ENCODE results near the gene RNASET2. TPM values are rescaled to one million over a fixed set of nuclear protein-coding genes. Genes with fewer than 3 reads are reported as not detected.
"Not testable (repeated sequence)": the region's sequence is repeated elsewhere in the genome, so short reads cannot be mapped to it uniquely, and the experiment has no call there.

RNASET2 gene
- total RNA-seq, 2 donors from 2014 or later, result 87.1 to 126 TPM

DNA sequence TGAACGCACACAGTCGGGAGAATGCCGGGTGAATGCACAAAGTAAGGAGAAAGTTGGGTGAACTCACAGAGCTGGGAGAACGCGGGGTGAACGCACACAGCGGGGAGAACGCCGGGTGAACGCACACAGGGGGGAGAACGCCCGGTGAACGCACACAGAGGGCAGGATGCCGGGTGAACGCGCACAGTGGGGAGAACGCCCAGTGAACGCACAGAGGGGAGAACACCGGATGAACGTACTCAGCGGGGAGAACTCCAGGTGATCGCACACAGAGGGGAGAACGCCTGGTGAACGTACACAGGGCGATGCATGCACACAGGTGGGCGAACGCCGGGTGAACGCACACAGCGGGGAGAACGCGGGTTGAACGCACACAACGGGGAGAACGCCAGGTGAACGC lies 57.4 kb downstream of the RNASET2 start:
- Histone ChIP-seq H3K9ac (ENCODE audit: low read depth in 2 of 2, low read length in 2 of 2) (no peak overlapping the region), H3K36me3 (no peaks in the 10 kb centered on the region), H3K27ac (no peak overlapping the region), H3K9me3 (no peaks in the 10 kb centered on the region), H3K27me3 (no peaks in the 10 kb centered on the region), H3K4me3 (no peak overlapping the region), H3K4me1 (no peaks in the 10 kb centered on the region)
- intact Hi-C loops (cut with DNase I), result no loop called here
- no peak for DNase-seq
- TF ChIP-seq, protein P1, sequence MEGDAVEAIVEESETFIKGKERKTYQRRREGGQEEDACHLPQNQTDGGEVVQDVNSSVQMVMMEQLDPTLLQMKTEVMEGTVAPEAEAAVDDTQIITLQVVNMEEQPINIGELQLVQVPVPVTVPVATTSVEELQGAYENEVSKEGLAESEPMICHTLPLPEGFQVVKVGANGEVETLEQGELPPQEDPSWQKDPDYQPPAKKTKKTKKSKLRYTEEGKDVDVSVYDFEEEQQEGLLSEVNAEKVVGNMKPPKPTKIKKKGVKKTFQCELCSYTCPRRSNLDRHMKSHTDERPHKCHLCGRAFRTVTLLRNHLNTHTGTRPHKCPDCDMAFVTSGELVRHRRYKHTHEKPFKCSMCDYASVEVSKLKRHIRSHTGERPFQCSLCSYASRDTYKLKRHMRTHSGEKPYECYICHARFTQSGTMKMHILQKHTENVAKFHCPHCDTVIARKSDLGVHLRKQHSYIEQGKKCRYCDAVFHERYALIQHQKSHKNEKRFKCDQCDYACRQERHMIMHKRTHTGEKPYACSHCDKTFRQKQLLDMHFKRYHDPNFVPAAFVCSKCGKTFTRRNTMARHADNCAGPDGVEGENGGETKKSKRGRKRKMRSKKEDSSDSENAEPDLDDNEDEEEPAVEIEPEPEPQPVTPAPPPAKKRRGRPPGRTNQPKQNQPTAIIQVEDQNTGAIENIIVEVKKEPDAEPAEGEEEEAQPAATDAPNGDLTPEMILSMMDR (IDR thresholded peaks at IDR 0.05), result no peak

DNA sequence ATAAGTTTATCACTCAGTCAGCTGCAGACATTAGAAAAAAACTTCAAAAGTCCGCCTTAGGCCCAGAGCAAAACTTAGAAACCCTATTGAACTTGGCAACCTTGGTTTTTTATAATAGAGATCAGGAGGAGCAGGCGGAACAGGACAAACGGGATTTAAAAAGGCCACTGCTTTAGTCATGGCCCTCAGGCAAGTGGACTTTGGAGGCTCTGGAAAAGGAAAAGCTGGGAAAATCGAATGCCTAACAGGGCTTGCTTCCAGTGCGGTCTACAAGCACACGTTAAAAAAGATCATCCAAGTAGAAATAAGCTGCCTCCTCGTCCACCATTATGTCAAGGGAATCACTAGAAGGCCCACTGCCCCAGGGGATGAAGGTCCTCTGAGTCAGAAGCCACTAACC lies 61.7 kb downstream of the RNASET2 start:
- H3K9ac ChIP-seq (ENCODE audit: low read depth in 2 of 2, low read length in 2 of 2); H3K27ac ChIP-seq; H3K27me3 ChIP-seq; intact Hi-C loops (cut with DNase I); H3K36me3 ChIP-seq; H3K4me1 ChIP-seq; H3K9me3 ChIP-seq; DNase-seq; H3K4me3 ChIP-seq: not testable (repeated sequence)

DNA sequence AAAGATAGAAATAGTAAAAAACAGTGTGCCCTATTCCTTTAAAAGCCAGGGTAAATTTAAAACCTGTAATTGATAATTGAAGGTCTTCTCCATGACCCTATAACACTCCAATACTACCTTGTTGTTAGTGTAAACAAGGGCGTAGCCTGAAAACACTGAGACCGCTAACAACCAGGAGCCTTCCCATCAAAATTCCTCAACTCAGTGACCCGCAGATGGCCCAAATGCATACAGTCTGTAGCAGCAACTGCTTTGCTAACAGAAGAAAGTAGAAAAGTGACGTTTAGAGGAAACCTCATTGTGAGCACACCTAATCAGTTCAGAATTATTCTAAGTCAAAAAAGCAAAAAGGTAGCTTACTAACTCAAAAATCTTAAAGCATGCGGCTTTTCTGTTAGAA lies 63.9 kb downstream of the RNASET2 start:
- DNase-seq; H3K9me3 ChIP-seq; H3K9ac ChIP-seq (ENCODE audit: low read depth in 2 of 2, low read length in 2 of 2); H3K4me3 ChIP-seq; H3K4me1 ChIP-seq; H3K27me3 ChIP-seq; intact Hi-C loops (cut with DNase I); H3K36me3 ChIP-seq; H3K27ac ChIP-seq: not testable (repeated sequence)

DNA sequence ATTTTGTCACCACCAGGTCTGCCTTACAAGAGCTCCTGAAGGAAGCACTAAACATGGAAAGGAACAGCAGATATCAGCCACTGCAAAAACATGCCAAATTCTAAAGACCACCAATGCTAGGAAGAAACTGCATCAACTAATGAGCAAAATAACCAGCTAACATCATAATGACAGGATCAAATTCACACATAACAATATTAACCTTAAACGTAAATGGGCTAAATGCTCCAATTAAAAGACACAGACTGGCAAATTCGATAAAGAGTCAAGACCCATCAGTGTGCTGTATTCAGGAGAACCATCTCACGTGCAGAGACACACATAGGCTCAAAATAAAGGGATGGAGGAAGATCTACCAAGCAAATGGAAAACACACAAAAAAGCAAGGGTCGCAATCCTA lies 69.6 kb downstream of the RNASET2 start:
- H3K27me3 ChIP-seq; H3K9me3 ChIP-seq; intact Hi-C loops (cut with DNase I); H3K36me3 ChIP-seq; H3K4me3 ChIP-seq; H3K27ac ChIP-seq; DNase-seq; H3K4me1 ChIP-seq; H3K9ac ChIP-seq (ENCODE audit: low read depth in 2 of 2, low read length in 2 of 2): not testable (repeated sequence)

DNA sequence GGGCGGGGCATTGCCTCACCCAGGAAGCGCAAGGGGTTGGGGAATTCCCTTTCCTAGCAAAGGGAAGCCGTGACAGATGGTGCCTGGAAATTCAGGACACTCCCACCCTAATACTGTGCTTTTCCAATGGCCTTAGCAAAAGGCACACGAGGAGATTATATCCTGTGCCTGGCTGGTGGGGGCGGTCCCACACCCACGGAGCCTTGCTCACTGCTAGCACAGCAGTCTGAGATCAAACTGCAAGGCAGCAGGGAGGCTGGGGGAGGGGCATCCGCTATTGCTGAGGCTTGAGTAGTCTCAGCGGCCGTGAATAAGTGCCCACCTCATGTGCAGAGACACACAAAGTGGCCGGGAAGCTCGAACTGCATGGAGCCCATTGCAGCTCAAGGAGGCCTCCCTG lies 71.4 kb downstream of the RNASET2 start:
- H3K9me3 ChIP-seq; H3K27me3 ChIP-seq; H3K27ac ChIP-seq; intact Hi-C loops (cut with DNase I); H3K4me3 ChIP-seq; H3K9ac ChIP-seq (ENCODE audit: low read depth in 2 of 2, low read length in 2 of 2); H3K36me3 ChIP-seq; H3K4me1 ChIP-seq; DNase-seq: not testable (repeated sequence)

DNA sequence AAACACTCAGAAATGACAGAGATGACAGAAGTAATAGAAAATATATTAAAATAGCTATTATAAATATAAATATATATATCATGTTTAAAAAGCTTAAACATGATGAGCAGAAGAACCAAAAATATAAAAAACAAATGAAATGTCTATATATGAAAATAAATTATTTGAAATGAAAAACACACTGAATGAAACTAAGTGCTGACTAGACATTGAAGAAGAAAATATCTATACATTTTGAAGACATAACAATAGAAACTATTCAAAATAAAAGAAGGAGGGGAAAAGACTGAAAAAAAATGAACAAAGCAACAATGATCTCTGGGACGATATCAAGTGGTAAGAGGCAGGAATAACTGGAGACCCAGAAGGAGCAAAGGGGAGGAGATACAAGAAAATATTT lies 76.8 kb downstream of the RNASET2 start:
- H3K4me1 ChIP-seq, result no peaks in the 10 kb centered on the region
- H3K9me3 ChIP-seq, result no peaks in the 10 kb centered on the region
- DNase-seq, result no peak
- H3K9ac ChIP-seq (ENCODE audit: low read depth in 2 of 2, low read length in 2 of 2), result no peak overlapping the region
- H3K27me3 ChIP-seq, result no peaks in the 10 kb centered on the region
- intact Hi-C loops (cut with DNase I), result no loop called here
- TF ChIP-seq, protein P1 (IDR thresholded peaks at IDR 0.05), result no peak
- H3K36me3 ChIP-seq, result no peaks in the 10 kb centered on the region
- no peak overlapping the region for H3K4me3 ChIP-seq
- H3K27ac ChIP-seq, result no peak overlapping the region

Small RNAs within 50 kb of the gene (microRNA-seq; reads per million reads assigned to microRNA genes)
- not detected for gene MIR3939

Other genes starting within 250 kb of the RNASET2 start
- gene CEP43, start 42.8 kb upstream of the RNASET2 start, total RNA-seq, result 10 to 100 TPM; 17.3 to 23.8 TPM
- under 1 TPM; 0.49 to 0.53 TPM for gene CCR6, start 166.5 kb upstream of the RNASET2 start, total RNA-seq
- gene GPR31, start 201.4 kb upstream of the RNASET2 start, total RNA-seq, result not detected